Mesothelial cell of epicardium (in vitro differentiated cells): ENCODE measurements around the gene TNKS1BP1. TPM values are rescaled to one million over a fixed set of nuclear protein-coding genes. Genes with fewer than 3 reads are reported as not detected.

Source experiments
- DNase-seq, 2 experiments: peaks; one replicate each; pipeline ENCODE4 v3.0.0; 2021; ENCODE audit warnings: low spot score in 2 of 2; ENCODE audit not compliant: unreplicated experiment in 2 of 2
- H3K27ac Mint-ChIP-seq: 2 replicates; pipeline ENCODE4 v1.8.0; 2021; ENCODE audit warnings: mixed read lengths
- H3K27me3 Mint-ChIP-seq: 2 replicates; pipeline ENCODE4 v1.8.0; 2021; ENCODE audit warnings: low read depth, mixed read lengths
- H3K36me3 Mint-ChIP-seq: 2 replicates; pipeline ENCODE4 v1.8.0; 2021; ENCODE audit warnings: mixed read lengths
- H3K4me1 Mint-ChIP-seq: 2 replicates; pipeline ENCODE4 v1.8.0; 2021; ENCODE audit warnings: mixed read lengths
- H3K4me3 Mint-ChIP-seq: 2 replicates; pipeline ENCODE4 v1.8.0; 2021; ENCODE audit warnings: mild to moderate bottlenecking, moderate library complexity, mixed read lengths
- H3K9me3 Mint-ChIP-seq: 2 replicates; pipeline ENCODE4 v1.8.0; 2021; ENCODE audit warnings: mixed read lengths
- CTCF ChIP-seq: fragments of 200-600 bp; sonication (generic); IDR thresholded peaks from one replicate; pipeline ENCODE4 v1.5.0; 2021; ENCODE audit warnings: antibody characterized with exemption; ENCODE audit not compliant: unreplicated experiment
- total RNA-seq: library from RNA; stranded (reverse); gene quantifications from 3 replicates; pipeline ENCODE4 v1.2.1, GENCODE V29; 2021

Gene TNKS1BP1
- total RNA-seq, 1 donor from 2014 or later: 216 TPM

- DNase-seq: no peak
- peaks cover 10% of the 10 kb centered on the region for H3K9me3 Mint-ChIP-seq
- no peaks in the 10 kb centered on the region for H3K36me3 Mint-ChIP-seq
- no peaks in the 10 kb centered on the region for H3K27me3 Mint-ChIP-seq
- no peak for TF ChIP-seq CTCF
- peaks cover 17% of the 10 kb centered on the region for H3K4me1 Mint-ChIP-seq
- no peak overlapping the region for H3K4me3 Mint-ChIP-seq
- H3K27ac Mint-ChIP-seq: no peak overlapping the region
These were observed 49.2 kb downstream of the TNKS1BP1 start for GRCh38 chr11:57275582-57275981.

GRCh38 chr11:57274904-57275498 is 49.8 kb downstream of the TNKS1BP1 start:
- no peak for TF ChIP-seq CTCF
- peaks cover 10% of the 10 kb centered on the region for H3K9me3 Mint-ChIP-seq
- H3K27ac Mint-ChIP-seq: no peak overlapping the region
- peaks cover 17% of the 10 kb centered on the region for H3K4me1 Mint-ChIP-seq
- H3K36me3 Mint-ChIP-seq: no peaks in the 10 kb centered on the region
- H3K27me3 Mint-ChIP-seq: no peaks in the 10 kb centered on the region
- DNase-seq: no peak
- no peak overlapping the region for H3K4me3 Mint-ChIP-seq

GRCh38 chr11:57273448-57274058 is 51.2 kb downstream of the TNKS1BP1 start:
- H3K4me1 Mint-ChIP-seq: peaks cover 19% of the 10 kb centered on the region
- TF ChIP-seq CTCF: no peak
- no peak overlapping the region for H3K4me3 Mint-ChIP-seq
- H3K36me3 Mint-ChIP-seq: no peaks in the 10 kb centered on the region
- no peak for DNase-seq
- H3K27ac Mint-ChIP-seq: no peak overlapping the region
- peaks cover 10% of the 10 kb centered on the region for H3K9me3 Mint-ChIP-seq
- H3K27me3 Mint-ChIP-seq: no peaks in the 10 kb centered on the region

GRCh38 chr11:57269571-57270021 is 55.2 kb downstream of the TNKS1BP1 start:
- Mint-ChIP-seq H3K4me1 (peaks cover 6% of the 10 kb centered on the region), H3K4me3 (no peak overlapping the region), H3K27me3 (no peaks in the 10 kb centered on the region), H3K9me3 (peaks cover 27% of the 10 kb centered on the region), H3K27ac (no peak overlapping the region), H3K36me3 (peaks cover 2% of the 10 kb centered on the region)
- TF ChIP-seq CTCF: no peak
- no peak for DNase-seq

GRCh38 chr11:57266157-57266556 is 58.6 kb downstream of the TNKS1BP1 start:
- Mint-ChIP-seq H3K4me1 (peaks cover 6% of the 10 kb centered on the region), H3K4me3 (no peak overlapping the region), H3K27ac (no peak overlapping the region), H3K9me3 (peaks cover 16% of the 10 kb centered on the region), H3K36me3 (peaks cover 2% of the 10 kb centered on the region), H3K27me3 (no peaks in the 10 kb centered on the region)
- TF ChIP-seq CTCF: no peak
- no peak for DNase-seq
